HepG2 (cell line): ENCODE results near the gene HIBADH.

Experiments used
- DMTF1 ChIP-seq: sonication (generic); formaldehyde crosslinking; IDR thresholded peaks from 2 replicates; pipeline ENCODE4 v1.4.0; 2020; ENCODE audit warnings: mild to moderate bottlenecking, missing genetic modification reagents
- KMT2B ChIP-seq: IDR thresholded peaks from 2 replicates; pipeline ENCODE4 v1.6.1; 2016; ENCODE audit warnings: missing genetic modification reagents, missing compliant biosample characterization
- NR2C2 ChIP-seq: sonication (generic); formaldehyde crosslinking; IDR thresholded peaks from 2 replicates; pipeline ENCODE4 v1.4.0; 2020; ENCODE audit warnings: missing genetic modification reagents, mild to moderate bottlenecking, moderate library complexity, borderline replicate concordance
- TF ChIP-seq, protein P1 (sequence below): sonication (generic); formaldehyde crosslinking; IDR thresholded peaks from 2 replicates; pipeline ENCODE4 v1.5.1; 2020; ENCODE audit warnings: mild to moderate bottlenecking, missing genetic modification reagents, moderate library complexity

GRCh38 chr7:27685893-27686292 is 23.2 kb upstream of the HIBADH start:
- no peak for TF ChIP-seq NR2C2 (CRISPR knock-in tag)
- TF ChIP-seq KMT2B (CRISPR knock-in tag) = no peak
- TF ChIP-seq DMTF1 (CRISPR knock-in tag) = no peak
- TF ChIP-seq, protein P1, sequence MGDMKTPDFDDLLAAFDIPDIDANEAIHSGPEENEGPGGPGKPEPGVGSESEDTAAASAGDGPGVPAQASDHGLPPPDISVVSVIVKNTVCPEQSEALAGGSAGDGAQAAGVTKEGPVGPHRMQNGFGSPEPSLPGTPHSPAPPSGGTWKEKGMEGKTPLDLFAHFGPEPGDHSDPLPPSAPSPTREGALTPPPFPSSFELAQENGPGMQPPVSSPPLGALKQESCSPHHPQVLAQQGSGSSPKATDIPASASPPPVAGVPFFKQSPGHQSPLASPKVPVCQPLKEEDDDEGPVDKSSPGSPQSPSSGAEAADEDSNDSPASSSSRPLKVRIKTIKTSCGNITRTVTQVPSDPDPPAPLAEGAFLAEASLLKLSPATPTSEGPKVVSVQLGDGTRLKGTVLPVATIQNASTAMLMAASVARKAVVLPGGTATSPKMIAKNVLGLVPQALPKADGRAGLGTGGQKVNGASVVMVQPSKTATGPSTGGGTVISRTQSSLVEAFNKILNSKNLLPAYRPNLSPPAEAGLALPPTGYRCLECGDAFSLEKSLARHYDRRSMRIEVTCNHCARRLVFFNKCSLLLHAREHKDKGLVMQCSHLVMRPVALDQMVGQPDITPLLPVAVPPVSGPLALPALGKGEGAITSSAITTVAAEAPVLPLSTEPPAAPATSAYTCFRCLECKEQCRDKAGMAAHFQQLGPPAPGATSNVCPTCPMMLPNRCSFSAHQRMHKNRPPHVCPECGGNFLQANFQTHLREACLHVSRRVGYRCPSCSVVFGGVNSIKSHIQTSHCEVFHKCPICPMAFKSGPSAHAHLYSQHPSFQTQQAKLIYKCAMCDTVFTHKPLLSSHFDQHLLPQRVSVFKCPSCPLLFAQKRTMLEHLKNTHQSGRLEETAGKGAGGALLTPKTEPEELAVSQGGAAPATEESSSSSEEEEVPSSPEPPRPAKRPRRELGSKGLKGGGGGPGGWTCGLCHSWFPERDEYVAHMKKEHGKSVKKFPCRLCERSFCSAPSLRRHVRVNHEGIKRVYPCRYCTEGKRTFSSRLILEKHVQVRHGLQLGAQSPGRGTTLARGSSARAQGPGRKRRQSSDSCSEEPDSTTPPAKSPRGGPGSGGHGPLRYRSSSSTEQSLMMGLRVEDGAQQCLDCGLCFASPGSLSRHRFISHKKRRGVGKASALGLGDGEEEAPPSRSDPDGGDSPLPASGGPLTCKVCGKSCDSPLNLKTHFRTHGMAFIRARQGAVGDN (CRISPR knock-in tag) = no peak
